ENCODE measurements around the gene SLC25A26.
"Not testable (repeated sequence)": the region's sequence is repeated elsewhere in the genome, so short reads cannot be mapped to it uniquely, and the experiment has no call there.

SLC25A26 gene

DNA sequence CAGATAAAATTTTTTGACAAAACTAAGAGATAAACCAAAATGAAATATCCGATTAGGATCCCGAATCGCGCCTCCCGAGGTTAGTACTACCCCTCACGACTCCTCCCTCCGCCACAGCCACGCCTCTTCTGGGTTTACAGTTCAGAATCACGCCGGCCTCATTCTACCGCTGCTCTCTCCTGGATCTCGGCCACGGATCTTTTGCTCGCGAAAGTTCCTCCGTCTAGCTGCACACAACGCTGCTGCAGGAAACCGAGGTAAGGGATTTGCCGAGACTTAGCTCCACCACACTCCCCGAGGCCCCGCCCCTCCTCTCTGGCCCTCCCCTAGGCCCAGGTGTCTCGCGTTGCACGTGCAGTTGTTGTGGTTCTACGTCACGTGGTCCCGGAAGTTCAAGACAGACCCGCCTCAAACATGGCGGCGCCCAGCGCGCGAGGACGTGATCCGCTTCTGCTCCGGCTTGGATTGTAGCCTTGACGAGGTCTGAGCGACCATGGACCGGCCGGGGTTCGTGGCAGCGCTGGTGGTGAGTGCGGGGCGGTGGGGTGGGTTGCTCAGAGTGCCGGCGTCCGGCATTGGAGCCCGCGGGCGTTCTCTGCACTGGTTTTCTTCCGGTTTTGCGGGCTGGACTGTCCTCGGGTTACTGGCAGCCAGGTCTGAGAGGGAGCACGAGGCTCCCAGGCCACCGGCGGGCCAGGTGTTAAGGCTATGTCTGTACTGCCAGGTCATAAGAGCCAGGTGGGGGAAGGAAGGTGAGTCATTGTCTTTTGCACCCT is at the start of gene SLC25A26:
Gene SLC25A26 (plus strand): TSS at position 400 of the 776 bp plus-strand sequence. CDS start 94 bp downstream, at position 494.
- DNase-seq (ENCODE audit: low read depth), result peak; percentile 95

DNA sequence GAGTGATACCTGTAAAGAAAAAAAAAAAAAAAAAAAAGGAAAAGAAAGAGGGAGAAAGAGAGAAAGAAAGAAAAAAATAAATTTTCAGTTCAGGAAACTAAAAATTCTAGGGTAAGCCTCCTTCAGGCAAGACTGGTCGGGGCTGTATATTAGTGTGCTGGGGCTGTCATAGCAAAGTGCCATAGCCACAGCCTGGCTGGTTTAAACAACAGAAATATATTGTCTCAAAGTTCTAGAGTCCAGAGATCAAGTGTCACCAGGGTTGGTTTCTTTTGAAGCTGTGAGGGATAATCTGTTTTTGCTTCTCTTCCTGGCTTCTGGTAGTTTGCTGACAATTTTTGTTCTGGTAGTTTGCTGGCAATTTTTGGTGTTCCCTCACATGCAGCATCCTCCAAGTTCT is 48.4 kb upstream of the SLC25A26 start:
- DNase-seq (ENCODE audit: low read depth), result no peak

- no peak for DNase-seq (ENCODE audit: low read depth)
Measured at GRCh38 chr3:66177026-66177425, 43.8 kb upstream of the SLC25A26 start.

- no peak for DNase-seq (ENCODE audit: low read depth)
Measured at GRCh38 chr3:66178206-66178605, 42.6 kb upstream of the SLC25A26 start.

GRCh38 chr3:66179793-66180192 is 41.0 kb upstream of the SLC25A26 start:
- no peak for DNase-seq (ENCODE audit: low read depth)

GRCh38 chr3:66181764-66182163 is 39.0 kb upstream of the SLC25A26 start:
- DNase-seq (ENCODE audit: low read depth), result no peak

DNA sequence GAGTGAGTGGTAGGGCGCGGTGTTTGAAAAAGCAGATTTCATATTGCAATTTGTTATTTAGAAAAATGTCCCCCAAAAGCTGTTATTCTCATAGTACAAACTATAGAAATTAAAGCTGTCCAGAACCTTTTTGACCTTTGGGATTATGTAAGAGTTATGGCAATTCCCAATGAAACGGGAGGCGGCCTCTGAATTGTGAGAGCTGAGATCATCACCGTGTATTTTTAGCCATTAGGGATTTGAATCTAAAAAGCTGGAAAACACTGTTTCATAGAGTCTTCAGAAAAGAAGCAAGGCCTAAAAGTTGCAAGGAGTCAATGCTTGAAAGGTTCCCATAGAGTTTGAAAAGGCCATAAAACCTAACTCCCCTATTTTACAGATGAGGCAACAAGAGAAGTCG is 38.6 kb upstream of the SLC25A26 start:
- no peak for DNase-seq (ENCODE audit: low read depth)

DNA sequence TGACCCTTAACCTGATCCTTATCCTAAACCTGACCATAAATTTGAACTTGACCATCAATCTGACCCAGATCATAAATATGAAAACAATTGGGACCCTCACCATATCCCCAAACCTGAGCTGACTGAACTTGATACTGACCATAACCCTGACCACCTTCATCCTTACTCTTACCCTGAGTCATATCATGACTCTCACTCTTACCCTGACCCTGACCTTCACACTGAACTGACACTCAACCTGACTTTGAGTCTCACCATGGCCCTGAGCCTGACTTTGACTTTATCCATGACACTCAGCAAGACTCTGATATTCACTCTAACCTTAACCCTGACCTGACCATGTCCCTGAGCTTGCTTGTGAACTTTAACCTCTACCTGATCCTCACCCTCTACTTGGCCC is 34.3 kb upstream of the SLC25A26 start:
- no peak for DNase-seq (ENCODE audit: low read depth)

- DNase-seq (ENCODE audit: low read depth), result no peak
Measured at GRCh38 chr3:66195347-66195783, 25.4 kb upstream of the SLC25A26 start.

DNA sequence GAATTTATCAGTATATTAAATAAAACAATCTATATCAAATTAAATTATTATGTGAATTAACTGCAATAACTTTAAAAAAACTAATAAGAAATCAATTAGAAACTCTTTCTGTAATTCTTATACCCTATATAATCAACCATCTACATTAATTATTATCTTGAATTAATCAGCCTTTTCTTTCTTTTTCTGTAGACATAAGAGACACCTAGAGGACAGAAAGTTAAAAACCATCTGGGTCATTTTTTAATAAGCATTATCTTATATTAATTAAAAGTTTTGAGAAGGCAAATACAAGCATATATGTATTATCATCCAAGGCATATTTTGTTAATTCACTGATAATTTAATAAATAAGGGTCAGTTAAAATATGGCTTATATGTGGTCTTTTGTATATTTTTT is 24.2 kb upstream of the SLC25A26 start:
- DNase-seq (ENCODE audit: low read depth), result no peak

DNA sequence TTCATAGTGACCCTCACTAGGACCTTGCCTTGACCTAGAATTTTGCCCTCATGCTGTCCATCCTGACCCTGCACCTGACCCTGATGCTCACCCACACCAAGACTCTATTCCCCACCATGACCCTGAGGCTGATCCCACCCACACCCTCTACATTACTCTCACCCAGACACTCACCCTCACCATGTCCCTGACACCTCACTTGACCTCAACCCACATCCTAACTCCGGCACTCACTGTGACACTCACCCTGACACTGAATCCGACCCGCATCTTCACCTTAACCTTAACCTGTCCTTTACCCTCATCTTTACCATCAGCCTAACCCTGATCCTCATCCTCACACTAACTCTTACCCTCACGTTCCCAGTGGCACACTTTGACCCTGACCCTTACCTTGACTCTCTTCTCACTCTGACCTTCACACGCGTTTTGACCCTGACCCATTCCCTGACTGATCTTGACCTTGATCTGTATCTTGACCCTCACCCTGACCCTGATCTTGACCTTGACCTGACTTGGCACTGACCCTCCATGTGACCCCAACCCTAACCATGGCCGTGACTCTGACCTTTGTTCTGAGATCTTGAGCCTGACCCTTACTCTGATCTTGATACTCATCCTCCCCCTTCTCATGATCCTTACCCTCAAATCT is 22.2 kb upstream of the SLC25A26 start:
- no peak for DNase-seq (ENCODE audit: low read depth)

GRCh38 chr3:66199089-66199473 is 21.7 kb upstream of the SLC25A26 start:
- DNase-seq (ENCODE audit: low read depth), result no peak

- no peak for DNase-seq (ENCODE audit: low read depth)
Measured at GRCh38 chr3:66200147-66200546, 20.7 kb upstream of the SLC25A26 start.

DNA sequence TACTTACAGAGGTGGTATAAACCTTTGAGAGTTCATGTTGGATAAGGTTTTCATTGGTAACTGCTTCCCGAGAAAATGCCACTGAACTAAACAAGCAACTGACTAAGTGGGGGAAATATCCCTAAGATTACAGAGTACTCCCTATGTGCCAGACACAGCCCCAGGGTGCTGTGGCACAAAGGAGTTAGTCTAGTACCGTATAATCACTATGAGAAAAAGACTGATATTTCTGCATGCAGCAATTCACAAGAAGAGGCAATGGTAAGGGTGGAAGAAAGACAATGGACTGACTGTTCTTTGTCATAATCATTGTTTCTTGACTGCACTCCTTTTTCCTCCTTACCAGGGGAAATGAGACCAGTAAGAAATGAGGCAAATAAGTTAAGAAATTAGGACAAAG is 20.0 kb upstream of the SLC25A26 start:
- no peak for DNase-seq (ENCODE audit: low read depth)

DNA sequence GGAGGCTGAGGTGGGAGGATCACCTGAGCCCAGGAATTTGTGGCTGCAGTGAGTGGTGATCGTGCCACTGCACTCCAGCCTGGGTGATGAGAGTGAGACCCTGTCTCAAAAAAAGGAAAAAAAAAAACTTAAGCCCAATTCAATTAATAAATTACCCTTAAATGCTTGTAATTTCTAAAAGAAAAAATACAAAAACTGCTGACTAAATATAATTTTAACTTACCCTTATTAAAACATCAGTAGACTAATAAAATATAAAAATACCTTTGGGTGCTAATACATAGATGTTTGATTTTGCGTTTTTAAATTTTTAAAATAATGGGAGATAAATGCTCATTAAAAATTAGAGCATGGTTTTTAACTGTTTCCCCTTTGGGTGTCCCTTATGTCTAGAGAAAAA is 17.5 kb upstream of the SLC25A26 start:
- DNase-seq (ENCODE audit: low read depth), result no peak

GRCh38 chr3:66206806-66207205 is 14.0 kb upstream of the SLC25A26 start:
- DNase-seq (ENCODE audit: low read depth), result no peak

DNA sequence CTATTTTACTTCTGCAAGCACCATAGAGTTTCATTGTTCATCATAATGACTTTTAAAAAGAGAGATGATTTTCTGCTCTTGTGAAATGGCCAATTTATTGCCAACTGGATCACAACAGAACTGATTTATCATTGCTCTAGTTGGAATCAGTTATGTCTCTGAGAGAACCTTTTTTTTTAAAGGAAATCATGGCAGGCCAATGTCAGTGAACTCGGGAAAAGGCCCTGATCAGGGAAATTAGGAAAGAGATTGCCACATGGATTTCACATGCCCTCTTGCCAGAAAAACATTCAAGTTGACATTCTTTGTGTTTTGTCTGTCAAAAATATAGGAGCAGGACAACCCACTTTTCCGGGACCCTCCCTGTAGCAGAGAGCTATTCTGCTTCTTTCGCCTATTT is 12.6 kb upstream of the SLC25A26 start:
- DNase-seq (ENCODE audit: low read depth), result no peak

DNA sequence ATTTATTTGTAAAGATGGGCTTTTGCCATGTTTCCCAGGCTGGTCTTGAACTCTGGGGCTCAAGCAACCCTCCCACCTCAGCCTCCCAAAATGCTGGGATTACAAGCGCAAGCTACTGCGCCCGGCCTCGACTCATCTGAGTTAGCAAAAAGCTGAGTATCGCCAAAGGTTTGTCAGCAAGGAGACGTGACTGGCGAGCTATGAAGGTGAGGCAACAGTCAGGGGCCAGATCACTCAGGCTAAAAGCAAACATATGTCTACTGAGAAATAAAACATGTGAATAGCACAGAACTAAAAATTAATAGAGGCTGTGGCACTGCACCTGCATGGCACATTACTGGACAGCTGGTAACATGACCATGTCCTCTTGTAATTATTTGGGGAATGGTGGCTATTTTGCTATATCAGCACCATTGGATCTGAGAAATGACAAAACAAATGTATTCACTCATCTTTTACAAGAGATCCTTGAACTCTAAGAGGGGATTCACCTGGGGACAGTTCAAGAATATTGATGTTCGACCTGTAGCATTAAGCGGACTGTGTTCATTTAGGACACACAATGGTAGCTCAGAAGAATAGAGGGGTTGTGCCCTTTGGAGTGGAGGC is 10.0 kb upstream of the SLC25A26 start:
- DNase-seq (ENCODE audit: low read depth), result no peak

GRCh38 chr3:66211779-66212178 is 9.0 kb upstream of the SLC25A26 start:
- DNase-seq (ENCODE audit: low read depth), result no peak

DNA sequence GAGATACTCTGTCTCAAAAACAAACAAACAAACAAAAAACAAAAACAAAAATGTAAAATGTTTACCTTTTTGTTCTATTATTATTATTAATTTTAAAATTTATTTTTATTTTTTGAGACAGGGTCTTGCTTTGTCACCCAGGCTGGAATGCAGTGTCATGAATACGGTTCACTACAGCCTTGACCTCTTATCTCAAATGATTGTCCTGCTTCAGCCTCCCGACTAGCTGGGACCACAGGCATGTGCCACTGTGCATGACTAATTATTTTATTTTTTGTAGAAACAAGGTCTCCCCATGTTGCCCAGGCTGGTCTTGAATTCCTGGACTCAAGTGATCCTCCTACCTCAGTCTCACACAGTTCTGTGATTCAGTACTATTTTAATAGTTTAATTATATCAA is 5.7 kb upstream of the SLC25A26 start:
- DNase-seq (ENCODE audit: low read depth), result no peak

DNA sequence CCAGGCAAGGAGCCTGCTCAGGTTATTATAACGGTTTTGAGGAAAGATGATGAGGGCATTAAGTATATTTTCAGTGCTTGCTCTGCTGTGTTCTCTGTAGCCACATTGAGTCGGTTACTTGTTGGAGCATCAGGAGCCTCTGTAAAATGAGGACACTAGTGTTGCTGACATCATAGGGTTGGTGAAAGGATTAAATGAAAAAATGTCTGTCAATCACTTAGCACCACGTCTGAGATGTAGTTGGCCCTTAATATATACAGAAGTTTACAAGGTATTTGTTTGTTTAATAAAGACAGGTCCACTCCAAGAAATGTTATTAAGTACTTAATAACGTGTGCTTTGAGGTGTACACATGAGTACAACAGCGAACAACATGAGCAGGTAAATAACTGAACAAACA is 735 bp upstream of the SLC25A26 start:
- DNase-seq (ENCODE audit: low read depth), result no peak

DNA sequence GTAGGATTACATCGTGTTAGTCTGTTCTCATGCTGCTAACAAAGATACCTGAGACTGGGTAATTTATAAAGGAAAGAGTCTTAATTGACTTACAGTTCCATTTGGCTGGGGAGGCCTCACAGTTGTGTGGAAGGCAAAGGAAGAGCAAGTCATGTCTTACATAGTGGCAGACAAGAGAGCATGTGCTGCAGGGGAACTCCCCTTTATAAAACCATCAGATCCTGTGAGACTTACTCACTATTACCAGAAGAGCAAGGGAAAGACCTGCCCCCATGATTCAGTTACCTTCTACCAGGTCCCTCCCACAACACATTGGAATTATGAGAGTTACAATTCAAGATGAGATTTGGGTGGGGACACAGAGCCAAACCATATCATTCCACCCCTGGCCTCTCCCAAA is 3.4 kb downstream of the SLC25A26 start:
- DNase-seq (ENCODE audit: low read depth), result no peak

GRCh38 chr3:66226093-66226492 is 5.3 kb downstream of the SLC25A26 start:
- not testable (repeated sequence) for DNase-seq (ENCODE audit: low read depth)
